ENCODE results near the gene MAP3K4.

DNA sequence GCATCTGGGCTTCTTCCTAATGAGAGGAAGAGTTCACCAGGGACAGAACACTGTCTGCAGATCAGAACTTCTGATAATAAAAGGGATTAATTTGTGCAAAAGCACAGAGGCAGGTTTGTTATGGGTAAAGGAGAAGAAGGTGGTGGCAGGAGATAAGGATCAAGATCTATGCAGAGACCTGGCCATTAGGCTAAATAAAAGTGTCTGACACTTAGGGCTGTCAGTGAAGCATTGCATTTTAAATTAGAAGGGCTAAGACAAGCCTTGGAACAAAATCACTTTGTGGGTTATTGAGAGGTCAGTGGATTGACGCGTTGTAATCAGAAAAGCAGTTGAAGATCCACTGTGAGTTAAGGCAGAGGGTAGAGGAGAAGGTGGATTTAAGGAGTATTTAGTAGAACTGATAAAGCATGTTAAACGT, 76.8 kb downstream of the MAP3K4 start:
- TF ChIP-seq, protein P1, sequence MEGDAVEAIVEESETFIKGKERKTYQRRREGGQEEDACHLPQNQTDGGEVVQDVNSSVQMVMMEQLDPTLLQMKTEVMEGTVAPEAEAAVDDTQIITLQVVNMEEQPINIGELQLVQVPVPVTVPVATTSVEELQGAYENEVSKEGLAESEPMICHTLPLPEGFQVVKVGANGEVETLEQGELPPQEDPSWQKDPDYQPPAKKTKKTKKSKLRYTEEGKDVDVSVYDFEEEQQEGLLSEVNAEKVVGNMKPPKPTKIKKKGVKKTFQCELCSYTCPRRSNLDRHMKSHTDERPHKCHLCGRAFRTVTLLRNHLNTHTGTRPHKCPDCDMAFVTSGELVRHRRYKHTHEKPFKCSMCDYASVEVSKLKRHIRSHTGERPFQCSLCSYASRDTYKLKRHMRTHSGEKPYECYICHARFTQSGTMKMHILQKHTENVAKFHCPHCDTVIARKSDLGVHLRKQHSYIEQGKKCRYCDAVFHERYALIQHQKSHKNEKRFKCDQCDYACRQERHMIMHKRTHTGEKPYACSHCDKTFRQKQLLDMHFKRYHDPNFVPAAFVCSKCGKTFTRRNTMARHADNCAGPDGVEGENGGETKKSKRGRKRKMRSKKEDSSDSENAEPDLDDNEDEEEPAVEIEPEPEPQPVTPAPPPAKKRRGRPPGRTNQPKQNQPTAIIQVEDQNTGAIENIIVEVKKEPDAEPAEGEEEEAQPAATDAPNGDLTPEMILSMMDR (conservative IDR thresholded peaks at IDR 0.05; ENCODE audit: low read length), result no peak
- no peak for TF ChIP-seq EZH2phosphoT487 (IDR thresholded peaks at IDR 0.05; ENCODE audit: borderline replicate concordance, low read depth, low read length)
